Effector CD4-positive, alpha-beta T cell (primary cell): Measurements from ENCODE around the gene GNAZ.

ENCODE experiments used
- DNase-seq: peaks from one replicate; pipeline ENCODE4 v3.0.0-alpha.2; 2020

The GNAZ gene

GRCh38 chr22:23159291-23159630 is 88.9 kb downstream of the GNAZ start:
- no peak for DNase-seq

- no peak for DNase-seq
Measured at GRCh38 chr22:23161029-23161428, 90.7 kb downstream of the GNAZ start.

GRCh38 chr22:23161574-23161973 is 91.3 kb downstream of the GNAZ start:
- no peak for DNase-seq

- DNase-seq: no peak
Measured at GRCh38 chr22:23163665-23164064, 93.3 kb downstream of the GNAZ start.

GRCh38 chr22:23164091-23164490 is 93.8 kb downstream of the GNAZ start:
- DNase-seq: no peak

GRCh38 chr22:23166042-23166831 is 95.9 kb downstream of the GNAZ start:
- no peak for DNase-seq

GRCh38 chr22:23166841-23167616 is 96.7 kb downstream of the GNAZ start:
- no peak for DNase-seq

GRCh38 chr22:23168391-23169042 is 98.2 kb downstream of the GNAZ start:
- DNase-seq: no peak

- DNase-seq: no peak
Measured at GRCh38 chr22:23169043-23169406, 98.7 kb downstream of the GNAZ start.
